Measurements from ENCODE around the gene HEPN1. TPM values are rescaled to one million over a fixed set of nuclear protein-coding genes. Genes with fewer than 3 reads are reported as not detected.

HEPN1 gene
- total and polyA plus RNA-seq, 2 of the 4 experiments (the other 2 are of a cell fraction): not detected

DNA sequence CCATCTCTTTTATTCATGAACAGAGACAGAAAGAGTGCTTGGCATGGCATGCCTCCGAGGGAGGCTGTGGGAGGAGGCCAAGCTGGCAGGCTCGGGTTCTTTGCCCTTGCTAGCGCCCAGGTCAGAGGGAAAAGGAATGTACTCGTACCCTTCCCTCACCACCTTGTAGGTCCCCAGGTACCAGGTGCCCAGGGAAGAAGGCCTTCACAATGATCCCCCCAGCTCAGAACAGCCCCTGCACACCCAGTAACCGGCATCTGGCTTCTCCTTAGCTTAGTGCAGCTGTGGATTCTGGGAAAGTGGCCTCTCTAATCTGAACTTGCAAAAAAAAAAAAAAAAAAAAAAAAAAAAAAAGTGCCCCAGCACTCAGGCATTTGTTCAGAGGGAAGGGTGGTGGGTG, 1.3 kb downstream of the HEPN1 start:
- CTCF ChIA-PET: interaction anchor here (0.6 to 1.0 kb wide), 2 partner anchors 8 to 32 kb away, joined by 3 read pairs; no protein-coding TSS in a partner anchor

More for the DNA sequence above, 1.3 kb downstream of the HEPN1 start:
- Histone ChIP-seq H4K20me1 (ENCODE audit: insufficient read depth, low read length) (no peaks in the 10 kb centered on the region), H2BK120ac (ENCODE audit: low read depth, low read length) (peak overlapping the region; percentile 17), H2BK5ac (ENCODE audit: low read depth, low read length, poor library complexity, severe bottlenecking) (no peak overlapping the region), H3K9me1 (ENCODE audit: insufficient read depth, low read length) (peaks cover 24% of the 10 kb centered on the region; the same call in 1 of the 2 replicates), H3K27ac (ENCODE audit: insufficient read depth, low read length) (no peak overlapping the region), H3K14ac (replicated peaks; ENCODE audit: low read depth, low read length) (peak overlapping the region; percentile 64; the same call in 1 of the 2 replicates), H3K56ac (ENCODE audit: extremely low read depth, insufficient read depth, low read length) (no peak overlapping the region), H3K79me1 (ENCODE audit: low read depth in 1 of 2, low read length in 2 of 2) (peaks cover 0 to 3% of the 10 kb centered on the region in 2 experiments; a peak in 1 of 4 replicates), H2AK9ac (replicated peaks; ENCODE audit: low read depth, low read length, poor library complexity) (peak overlapping the region; percentile 39), H4K8ac (ENCODE audit: low read depth in 2 of 2, low read length in 2 of 2) (peak overlapping the region; percentile 68 to 90), H3K27me3 (ENCODE audit: control insufficient read depth, insufficient read depth, low read length) (no peaks in the 10 kb centered on the region), H3K4me3 (ENCODE audit: insufficient read depth, low read depth, low read length) (no peak overlapping the region), H2AFZ (replicated peaks; ENCODE audit: low read length, poor library complexity) (peak overlapping the region; percentile 93), H4K91ac (ENCODE audit: insufficient read depth, low read depth, low read length) (peak overlapping the region; percentile 46; the same call in 1 of the 2 replicates), H3K36me3 (ENCODE audit: control insufficient read depth, insufficient read depth, low read length) (no peaks in the 10 kb centered on the region), H2BK15ac (ENCODE audit: low read depth, low read length) (no peak overlapping the region; the same call in 2 of the 3 replicates), H3K4me2 (ENCODE audit: low read depth, low read length) (peak overlapping the region; percentile 15), H3K23ac (ENCODE audit: low read depth, low read length) (0 out of 2 replicates have a peak overlapping the region, but pooled peaks have one; percentile 38), H3K9ac (ENCODE audit: low read depth, low read length) (no peak overlapping the region), H3K4ac (ENCODE audit: low read depth, low read length) (peak overlapping the region; percentile 74), H3K9me3 (ENCODE audit: control insufficient read depth, insufficient read depth, low read length) (no peaks in the 10 kb centered on the region), H3K4me1 (ENCODE audit: control insufficient read depth, insufficient read depth, low read length) (peaks cover 8% of the 10 kb centered on the region), H2AK5ac (ENCODE audit: low read depth, low read length) (peak overlapping the region; percentile 61; the same call in 1 of the 2 replicates), H2BK20ac (ENCODE audit: low read depth, low read length) (peak overlapping the region; percentile 61; the same call in 1 of the 2 replicates), H4K5ac (ENCODE audit: low read depth, low read length) (peak overlapping the region; percentile 70), H3K18ac (ENCODE audit: low read depth, low read length) (peak overlapping the region; percentile 24; the same call in 1 of the 2 replicates)
- ATAC-seq (ENCODE audit: low read depth): no peak
- POLR2A ChIA-PET (ENCODE audit: unreplicated experiment): interaction anchor here (0.6 to 1.0 kb wide), 2 partner anchors 23 to 238 kb away, joined by 3 read pairs; partner anchors contain the start of gene ROBO4
- WGBS, 2 experiments (ENCODE audit: extremely low coverage in 2 of 2, insufficient read length in 1 of 2): no CpG with 5 or more reads among the region's 5 CpGs
- BruUV-seq (replicated peaks): no TSS peak
- no peak for TF ChIP-seq NFE2L2 (IDR thresholded peaks at IDR 0.05; ENCODE audit: low read depth, low read length)
- TF ChIP-seq MXI1 (IDR thresholded peaks at IDR 0.05; ENCODE audit: borderline replicate concordance, low read depth, low read length): no peak
- no peak for TF ChIP-seq FOS (IDR thresholded peaks at IDR 0.05; ENCODE audit: low read depth, low read length)
- no peak for TF ChIP-seq RAD21 (IDR thresholded peaks at IDR 0.05; ENCODE audit: low read length)
- no peak for TF ChIP-seq MAFK (IDR thresholded peaks at IDR 0.05; ENCODE audit: low read depth, low read length)
- no peak for TF ChIP-seq BHLHE40 (IDR thresholded peaks at IDR 0.05; ENCODE audit: low read depth, low read length)
- no peak for TF ChIP-seq RFX5 (IDR thresholded peaks at IDR 0.05; ENCODE audit: low read depth, low read length)
- TF ChIP-seq RCOR1 (IDR thresholded peaks at IDR 0.05; ENCODE audit: insufficient replicate concordance, low read length): no peak
- TF ChIP-seq, protein P1, sequence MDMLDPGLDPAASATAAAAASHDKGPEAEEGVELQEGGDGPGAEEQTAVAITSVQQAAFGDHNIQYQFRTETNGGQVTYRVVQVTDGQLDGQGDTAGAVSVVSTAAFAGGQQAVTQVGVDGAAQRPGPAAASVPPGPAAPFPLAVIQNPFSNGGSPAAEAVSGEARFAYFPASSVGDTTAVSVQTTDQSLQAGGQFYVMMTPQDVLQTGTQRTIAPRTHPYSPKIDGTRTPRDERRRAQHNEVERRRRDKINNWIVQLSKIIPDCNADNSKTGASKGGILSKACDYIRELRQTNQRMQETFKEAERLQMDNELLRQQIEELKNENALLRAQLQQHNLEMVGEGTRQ (IDR thresholded peaks at IDR 0.05; ENCODE audit: low read depth, low read length): no peak
- in situ Hi-C loops (cut with MboI; ENCODE audit: low sequenced_read_pairs) (no loop called here), intact Hi-C loops (cut with micrococcal nuclease) (loop anchor here (2.0 kb wide), 1 partner anchor 44 kb away; no protein-coding TSS in a partner anchor), dilution Hi-C loops (cut with HindIII; ENCODE audit: low sequenced_read_pairs, unreplicated experiment) (no loop called here)
- DNase-seq: no peak

Measured in IMR-90 (cell line).